SK-N-SH treated with all-trans-retinoic acid at 6 μM for 48 hours (cell line): ENCODE results near the gene CLEC17A.
"Not testable (repeated sequence)": the region's sequence is repeated elsewhere in the genome, so short reads cannot be mapped to it uniquely, and the experiment has no call there.

Experiments
- ATAC-seq: fragments of 200-7000 bp; cut with Tn5 transposase; 3 replicates; pipeline ENCODE4 v1.9.1; 2020; ENCODE audit warnings: mild to moderate bottlenecking, moderate library complexity
- ARNTL ChIP-seq: fragments of 450-650 bp; formaldehyde crosslinking; IDR thresholded peaks from 2 replicates; pipeline ENCODE4 v1.5.0; 2020; ENCODE audit warnings: low read depth, mild to moderate bottlenecking, moderate library complexity, borderline replicate concordance
- BACH2 ChIP-seq: fragments of 250-450 bp; sonication (Bioruptor Pico); IDR thresholded peaks from 2 replicates; pipeline ENCODE4 v1.9.0; 2021; ENCODE audit warnings: mild to moderate bottlenecking, borderline replicate concordance
- CSDC2 ChIP-seq: fragments of 250-450 bp; sonication (Bioruptor Pico); IDR thresholded peaks from 2 replicates; pipeline ENCODE4 v1.5.0; 2020; ENCODE audit warnings: mild to moderate bottlenecking, moderate library complexity
- ESRRG ChIP-seq: fragments of 250-450 bp; sonication (Bioruptor Pico); IDR thresholded peaks from 2 replicates; pipeline ENCODE4 v1.6.1; 2021; ENCODE audit warnings: mild to moderate bottlenecking
- GLIS3 ChIP-seq: fragments of 250-450 bp; sonication (Bioruptor Pico); IDR thresholded peaks from 2 replicates; pipeline ENCODE4 v1.5.0; 2020; ENCODE audit warnings: mild to moderate bottlenecking, moderate library complexity
- ISL1 ChIP-seq: fragments of 250-450 bp; sonication (Bioruptor Pico); IDR thresholded peaks from 2 replicates; pipeline ENCODE4 v2.1.2; 2022; ENCODE audit warnings: mild to moderate bottlenecking, moderate library complexity
- OSR1 ChIP-seq: fragments of 250-450 bp; sonication (Bioruptor Pico); IDR thresholded peaks from 2 replicates; pipeline ENCODE4 v1.8.0; 2022; ENCODE audit warnings: moderate library complexity, mild to moderate bottlenecking, inconsistent platforms
- PPARA ChIP-seq: fragments of 250-450 bp; sonication (Bioruptor Pico); IDR thresholded peaks from 2 replicates; pipeline ENCODE4 v1.5.0; 2020; ENCODE audit warnings: mild to moderate bottlenecking, borderline replicate concordance
- RARB ChIP-seq: fragments of 250-450 bp; sonication (Bioruptor Pico); IDR thresholded peaks from 2 replicates; pipeline ENCODE4 v1.8.0; 2021; ENCODE audit warnings: mild to moderate bottlenecking, moderate library complexity
- SNAI2 ChIP-seq: fragments of 250-450 bp; sonication (Bioruptor Pico); IDR thresholded peaks from 2 replicates; pipeline ENCODE4 v1.5.0; 2020; ENCODE audit warnings: mild to moderate bottlenecking, moderate library complexity
- TCF4 ChIP-seq: fragments of 250-450 bp; sonication (Bioruptor Pico); IDR thresholded peaks from 2 replicates; pipeline ENCODE4 v1.8.0; 2021; ENCODE audit warnings: mild to moderate bottlenecking, moderate library complexity, borderline replicate concordance
- TOX ChIP-seq: fragments of 250-450 bp; sonication (Bioruptor Pico); IDR thresholded peaks from 2 replicates; pipeline ENCODE4 v1.8.0; 2021; ENCODE audit warnings: mild to moderate bottlenecking, moderate library complexity, borderline replicate concordance
- ZC3H10 ChIP-seq: fragments of 250-450 bp; sonication (Bioruptor Pico); IDR thresholded peaks from 2 replicates; pipeline ENCODE4 v1.5.1; 2021; ENCODE audit warnings: mild to moderate bottlenecking, moderate library complexity
- ZFP3 ChIP-seq: fragments of 250-450 bp; sonication (Bioruptor Pico); IDR thresholded peaks from 2 replicates; pipeline ENCODE4 v1.5.0; 2020; ENCODE audit warnings: mild to moderate bottlenecking, moderate library complexity
- ZFP30 ChIP-seq: fragments of 450-650 bp; formaldehyde crosslinking; IDR thresholded peaks from 2 replicates; pipeline ENCODE4 v1.5.0; 2022; ENCODE audit warnings: mild to moderate bottlenecking, moderate library complexity
- ZNF565 ChIP-seq: fragments of 450-650 bp; formaldehyde crosslinking; conservative IDR thresholded peaks from 2 replicates; pipeline ENCODE4 v1.5.0; 2020; ENCODE audit warnings: low read depth, mild to moderate bottlenecking, moderate library complexity
- ZNF70 ChIP-seq: fragments of 450-650 bp; formaldehyde crosslinking; IDR thresholded peaks from 2 replicates; pipeline ENCODE4 v1.5.0; 2020; ENCODE audit warnings: mild to moderate bottlenecking, moderate library complexity
- ZNF8 ChIP-seq: fragments of 450-650 bp; formaldehyde crosslinking; IDR thresholded peaks from 2 replicates; pipeline ENCODE4 v1.5.0; 2020; ENCODE audit warnings: mild to moderate bottlenecking, moderate library complexity
- TF ChIP-seq, protein P1 (sequence below): fragments of 250-450 bp; sonication (Bioruptor Pico); IDR thresholded peaks from 2 replicates; pipeline ENCODE4 v1.5.1; 2020; ENCODE audit warnings: low read depth, mild to moderate bottlenecking, moderate library complexity
- TF ChIP-seq, protein P2 (sequence below): fragments of 250-450 bp; sonication (Bioruptor Pico); IDR thresholded peaks from 2 replicates; pipeline ENCODE4 v1.8.0; 2021; ENCODE audit warnings: low read depth, mild to moderate bottlenecking, moderate library complexity, borderline replicate concordance
- TF ChIP-seq, protein P3 (sequence below): fragments of 250-450 bp; sonication (Bioruptor Pico); IDR thresholded peaks from 2 replicates; pipeline ENCODE4 v1.8.0; 2020; ENCODE audit warnings: mild to moderate bottlenecking, moderate library complexity, borderline replicate concordance

CLEC17A gene

DNA sequence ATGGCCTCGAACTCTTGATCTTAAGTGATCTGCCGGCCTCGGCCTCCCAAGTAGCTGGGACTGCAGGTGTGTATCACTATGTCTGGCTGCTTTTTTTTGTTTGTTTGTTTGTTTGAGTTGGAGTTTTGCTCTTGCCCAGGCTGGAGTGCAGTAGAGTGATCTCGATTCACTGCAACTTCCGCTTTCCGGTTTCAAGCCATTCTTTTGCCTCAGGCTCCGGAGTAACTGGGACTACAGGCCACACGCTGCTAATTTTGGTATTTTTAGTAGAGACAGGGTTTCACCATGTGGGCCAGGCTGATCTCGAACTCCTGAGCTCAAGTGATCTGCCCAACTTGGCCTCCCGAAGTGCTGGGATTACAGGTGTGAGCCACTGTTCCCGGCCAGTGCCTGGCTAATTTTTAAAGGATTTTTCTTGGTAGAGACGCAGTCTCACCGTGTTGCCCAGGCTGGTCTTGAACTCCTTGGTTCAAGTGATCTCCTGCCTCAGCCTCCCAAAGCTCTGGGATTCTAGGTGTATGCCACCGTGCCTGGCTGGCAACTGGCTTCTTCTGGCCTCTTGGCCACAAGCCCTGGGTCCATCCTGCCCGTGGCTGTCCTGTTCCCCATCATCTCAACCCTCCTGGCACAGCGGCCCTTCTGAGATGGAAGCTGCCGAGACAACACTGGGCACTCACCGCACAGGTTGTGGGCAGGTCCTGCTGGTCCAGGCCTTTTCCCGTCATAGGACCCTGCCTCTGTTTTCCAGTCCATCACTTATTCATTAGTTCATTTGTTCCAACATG is 42.0 kb upstream of the CLEC17A start:
- no peak for ATAC-seq
- TF ChIP-seq ZNF70 (CRISPR knock-in tag) (no peak), GLIS3 (no peak)

DNA sequence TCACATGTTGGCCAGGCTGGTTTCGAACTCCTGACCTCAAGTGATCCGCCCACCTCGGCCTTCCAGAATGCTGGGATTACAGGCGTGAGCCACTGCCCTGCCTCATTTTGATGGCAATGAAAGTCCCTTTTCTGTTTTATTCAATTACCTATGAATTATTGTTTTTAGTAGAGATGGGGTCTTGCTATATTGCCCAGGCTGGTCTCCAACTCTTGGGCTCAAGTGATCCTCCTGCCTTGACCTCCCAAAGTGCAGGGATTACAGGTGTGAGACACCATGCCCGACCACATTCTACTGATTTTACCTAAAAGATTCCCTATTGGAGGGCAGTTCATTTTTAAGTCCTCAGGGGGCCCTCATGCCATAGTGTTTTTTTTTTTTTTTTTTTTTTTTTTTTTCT is 40.9 kb upstream of the CLEC17A start:
- not testable (repeated sequence) for ATAC-seq

DNA sequence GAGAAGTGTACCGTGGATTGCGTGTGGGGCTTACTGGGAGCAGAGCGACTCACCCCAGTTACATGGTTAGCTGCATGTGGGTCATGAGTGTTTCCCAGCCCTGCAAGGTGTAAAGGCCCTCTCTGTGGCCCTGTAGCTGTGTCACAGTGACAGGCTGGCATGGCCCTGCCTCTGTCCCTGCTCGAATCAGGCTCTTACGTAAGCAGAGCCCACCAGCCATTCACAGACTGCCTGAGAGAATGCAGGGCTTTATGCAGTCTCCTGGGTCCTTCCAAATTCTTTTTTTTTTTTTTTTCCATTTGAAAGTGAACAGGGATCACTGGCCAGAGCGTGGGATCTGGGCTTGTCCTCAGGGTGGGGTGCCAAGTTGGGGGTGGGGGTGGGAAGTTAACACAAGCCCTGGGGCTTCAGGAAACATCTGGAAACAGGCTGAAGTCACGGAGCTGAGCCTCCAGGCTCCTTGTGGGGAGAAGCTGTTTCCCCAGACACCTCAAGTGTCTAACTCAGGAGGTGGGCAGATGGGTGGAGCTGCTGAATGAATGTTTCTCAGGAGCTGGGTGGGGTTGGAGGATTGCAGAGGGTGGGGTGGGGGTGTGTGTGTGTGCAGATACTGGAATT is 40.1 kb upstream of the CLEC17A start:
- TF ChIP-seq ESRRG (no peak), RARB (CRISPR knock-in tag) (no peak), PPARA (CRISPR knock-in tag) (no peak), ISL1 (CRISPR knock-in tag) (no peak), TOX (CRISPR knock-in tag) (no peak), ZNF565 (CRISPR knock-in tag) (no peak), TCF4 (no peak), GLIS3 (no peak)
- TF ChIP-seq, protein P1, sequence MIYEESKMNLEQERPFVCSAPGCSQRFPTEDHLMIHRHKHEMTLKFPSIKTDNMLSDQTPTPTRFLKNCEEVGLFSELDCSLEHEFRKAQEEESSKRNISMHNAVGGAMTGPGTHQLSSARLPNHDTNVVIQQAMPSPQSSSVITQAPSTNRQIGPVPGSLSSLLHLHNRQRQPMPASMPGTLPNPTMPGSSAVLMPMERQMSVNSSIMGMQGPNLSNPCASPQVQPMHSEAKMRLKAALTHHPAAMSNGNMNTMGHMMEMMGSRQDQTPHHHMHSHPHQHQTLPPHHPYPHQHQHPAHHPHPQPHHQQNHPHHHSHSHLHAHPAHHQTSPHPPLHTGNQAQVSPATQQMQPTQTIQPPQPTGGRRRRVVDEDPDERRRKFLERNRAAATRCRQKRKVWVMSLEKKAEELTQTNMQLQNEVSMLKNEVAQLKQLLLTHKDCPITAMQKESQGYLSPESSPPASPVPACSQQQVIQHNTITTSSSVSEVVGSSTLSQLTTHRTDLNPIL = no peak
- ATAC-seq = no peak

DNA sequence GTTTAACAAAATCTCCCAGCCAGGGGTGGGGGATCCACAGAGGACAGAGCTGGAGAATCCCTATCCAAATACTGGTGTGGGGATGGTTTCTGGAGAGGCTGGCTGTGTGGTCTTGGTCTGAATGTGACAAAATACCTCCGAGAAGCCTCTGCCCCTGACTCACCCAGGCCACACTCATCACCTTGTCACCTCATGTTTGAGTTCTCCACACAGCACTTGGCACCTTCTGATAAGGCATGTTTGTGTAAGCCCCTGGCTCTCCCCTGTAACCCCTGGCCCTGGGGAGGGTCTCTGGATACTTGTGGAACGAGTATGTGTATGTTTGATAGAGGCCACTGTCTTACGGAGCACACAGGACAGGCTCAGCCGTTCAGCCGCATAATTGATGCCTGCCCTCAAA is 38.8 kb upstream of the CLEC17A start:
- no peak for TF ChIP-seq ZNF8 (CRISPR knock-in tag)
- no peak for TF ChIP-seq SNAI2 (CRISPR knock-in tag)
- TF ChIP-seq ZC3H10 (CRISPR knock-in tag) = no peak
- TF ChIP-seq, protein P1 = no peak
- no peak for TF ChIP-seq OSR1 (CRISPR knock-in tag)
- TF ChIP-seq ZFP3 = no peak
- TF ChIP-seq PPARA (CRISPR knock-in tag) = no peak
- TF ChIP-seq TOX (CRISPR knock-in tag) = no peak
- TF ChIP-seq CSDC2 (CRISPR knock-in tag) = no peak
- no peak for TF ChIP-seq ESRRG
- no peak for TF ChIP-seq GLIS3
- ATAC-seq = no peak

DNA sequence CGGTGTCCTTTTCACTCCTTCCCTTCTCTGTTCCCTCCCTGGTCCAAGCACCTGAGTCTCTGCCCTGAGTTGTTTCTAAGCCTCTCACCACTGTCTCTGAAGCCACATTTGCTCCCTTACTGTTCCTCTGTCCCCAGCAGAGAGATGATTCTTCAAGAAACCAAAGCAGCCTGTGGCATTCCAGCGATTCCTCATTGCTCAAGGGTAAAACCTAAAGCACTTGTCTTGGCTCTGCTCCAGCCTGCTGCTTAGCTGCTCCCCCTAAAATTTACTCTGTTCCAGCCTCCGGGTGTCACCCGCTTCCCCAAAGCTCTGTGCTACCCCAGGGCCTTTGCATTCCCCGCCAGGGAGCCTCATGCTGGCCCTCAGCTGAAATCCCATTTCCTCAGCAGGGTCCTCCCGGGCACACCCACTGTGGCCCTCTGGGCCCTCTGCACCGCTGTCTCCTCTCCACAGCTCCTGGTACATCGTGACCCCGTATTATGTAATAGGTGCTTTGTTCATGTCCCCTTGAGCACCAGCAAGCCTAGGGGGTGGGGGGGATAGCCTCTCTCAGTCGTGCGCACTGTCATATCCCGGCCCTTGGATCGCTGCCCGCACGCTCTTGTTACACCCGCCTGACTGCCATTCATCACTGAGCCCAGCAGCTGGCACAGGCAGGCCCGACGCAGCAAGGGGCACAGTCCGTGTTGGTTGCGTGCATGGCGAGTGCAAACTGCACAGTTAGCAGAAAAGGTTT is 37.7 kb upstream of the CLEC17A start:
- ATAC-seq = no peak
- TF ChIP-seq PPARA (CRISPR knock-in tag) = no peak
- no peak for TF ChIP-seq ZNF565 (CRISPR knock-in tag)
- no peak for TF ChIP-seq TCF4
- no peak for TF ChIP-seq ZFP3
- TF ChIP-seq ZNF70 (CRISPR knock-in tag) = no peak
- TF ChIP-seq ZFP30 (CRISPR knock-in tag) = no peak
- TF ChIP-seq OSR1 (CRISPR knock-in tag) = no peak
- no peak for TF ChIP-seq SNAI2 (CRISPR knock-in tag)
- TF ChIP-seq RARB (CRISPR knock-in tag) = no peak
- TF ChIP-seq CSDC2 (CRISPR knock-in tag) = no peak
- no peak for TF ChIP-seq TOX (CRISPR knock-in tag)
- TF ChIP-seq, protein P2, sequence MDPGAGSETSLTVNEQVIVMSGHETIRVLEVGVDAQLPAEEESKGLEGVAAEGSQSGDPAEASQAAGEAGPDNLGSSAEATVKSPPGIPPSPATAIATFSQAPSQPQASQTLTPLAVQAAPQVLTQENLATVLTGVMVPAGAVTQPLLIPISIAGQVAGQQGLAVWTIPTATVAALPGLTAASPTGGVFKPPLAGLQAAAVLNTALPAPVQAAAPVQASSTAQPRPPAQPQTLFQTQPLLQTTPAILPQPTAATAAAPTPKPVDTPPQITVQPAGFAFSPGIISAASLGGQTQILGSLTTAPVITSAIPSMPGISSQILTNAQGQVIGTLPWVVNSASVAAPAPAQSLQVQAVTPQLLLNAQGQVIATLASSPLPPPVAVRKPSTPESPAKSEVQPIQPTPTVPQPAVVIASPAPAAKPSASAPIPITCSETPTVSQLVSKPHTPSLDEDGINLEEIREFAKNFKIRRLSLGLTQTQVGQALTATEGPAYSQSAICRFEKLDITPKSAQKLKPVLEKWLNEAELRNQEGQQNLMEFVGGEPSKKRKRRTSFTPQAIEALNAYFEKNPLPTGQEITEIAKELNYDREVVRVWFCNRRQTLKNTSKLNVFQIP = no peak
- TF ChIP-seq ARNTL (CRISPR knock-in tag) = no peak
- TF ChIP-seq BACH2 (CRISPR knock-in tag) = no peak
- no peak for TF ChIP-seq ZNF8 (CRISPR knock-in tag)
- TF ChIP-seq, protein P3, sequence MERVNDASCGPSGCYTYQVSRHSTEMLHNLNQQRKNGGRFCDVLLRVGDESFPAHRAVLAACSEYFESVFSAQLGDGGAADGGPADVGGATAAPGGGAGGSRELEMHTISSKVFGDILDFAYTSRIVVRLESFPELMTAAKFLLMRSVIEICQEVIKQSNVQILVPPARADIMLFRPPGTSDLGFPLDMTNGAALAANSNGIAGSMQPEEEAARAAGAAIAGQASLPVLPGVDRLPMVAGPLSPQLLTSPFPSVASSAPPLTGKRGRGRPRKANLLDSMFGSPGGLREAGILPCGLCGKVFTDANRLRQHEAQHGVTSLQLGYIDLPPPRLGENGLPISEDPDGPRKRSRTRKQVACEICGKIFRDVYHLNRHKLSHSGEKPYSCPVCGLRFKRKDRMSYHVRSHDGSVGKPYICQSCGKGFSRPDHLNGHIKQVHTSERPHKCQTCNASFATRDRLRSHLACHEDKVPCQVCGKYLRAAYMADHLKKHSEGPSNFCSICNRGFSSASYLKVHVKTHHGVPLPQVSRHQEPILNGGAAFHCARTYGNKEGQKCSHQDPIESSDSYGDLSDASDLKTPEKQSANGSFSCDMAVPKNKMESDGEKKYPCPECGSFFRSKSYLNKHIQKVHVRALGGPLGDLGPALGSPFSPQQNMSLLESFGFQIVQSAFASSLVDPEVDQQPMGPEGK (CRISPR knock-in tag) = no peak
- no peak for TF ChIP-seq ZC3H10 (CRISPR knock-in tag)
- TF ChIP-seq, all 23 proteins: peak for 0
